GM21526 (cell line): ENCODE measurements around the gene LPIN1.

Source experiments
- ATAC-seq: cut with Tn5 transposase; IDR thresholded peaks from one replicate; pipeline ENCODE4 v1.9.1; 2021; ENCODE audit warnings: moderate library complexity; ENCODE audit not compliant: unreplicated experiment, low FRiP score

The LPIN1 gene

GRCh38 chr2:11778416-11778815 is 32.0 kb downstream of the LPIN1 start:
- ATAC-seq: no peak

DNA sequence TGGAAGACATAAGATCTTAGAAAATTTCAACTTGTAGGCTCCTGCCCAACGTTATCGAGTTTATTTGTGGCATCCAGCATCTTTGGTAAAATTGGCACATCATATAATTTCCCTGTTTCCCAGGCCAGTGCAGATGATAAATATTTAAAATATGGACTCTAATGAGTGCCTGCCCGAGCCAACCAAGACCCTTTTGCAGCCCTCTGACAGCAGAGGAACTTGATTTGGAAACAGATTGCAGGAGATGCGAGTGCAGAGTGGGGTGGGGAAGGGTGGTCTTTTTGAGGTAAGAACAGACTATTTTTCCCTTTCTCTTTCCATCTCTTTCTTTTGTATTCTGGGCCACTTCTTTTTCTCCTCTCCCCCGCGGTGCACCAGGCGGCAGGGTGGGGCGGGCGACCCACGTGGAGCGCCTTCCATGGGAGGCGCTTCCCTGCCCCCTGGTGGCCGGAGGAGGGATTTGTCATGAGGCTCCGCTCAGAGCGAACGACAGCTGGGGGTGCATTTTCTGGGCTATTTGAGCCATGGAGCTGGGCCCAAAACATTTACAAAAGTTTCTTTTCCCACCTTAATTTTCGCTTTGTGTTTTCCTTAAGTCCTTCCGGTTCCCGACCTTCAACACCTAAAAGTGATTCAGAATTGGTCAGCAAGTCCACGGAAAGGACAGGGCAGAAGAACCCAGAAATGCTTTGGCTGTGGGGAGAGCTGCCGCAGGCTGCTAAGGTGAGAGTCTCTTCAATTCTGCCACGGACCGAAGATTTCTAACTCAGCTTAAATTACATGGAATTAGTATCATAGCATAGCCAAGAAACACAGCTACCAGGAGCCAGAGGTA is 32.7 kb downstream of the LPIN1 start:
- ATAC-seq: peak; percentile 71

GRCh38 chr2:11781602-11782001 is 35.2 kb downstream of the LPIN1 start:
- no peak for ATAC-seq

GRCh38 chr2:11784280-11784679 is 37.8 kb downstream of the LPIN1 start:
- ATAC-seq: no peak

DNA sequence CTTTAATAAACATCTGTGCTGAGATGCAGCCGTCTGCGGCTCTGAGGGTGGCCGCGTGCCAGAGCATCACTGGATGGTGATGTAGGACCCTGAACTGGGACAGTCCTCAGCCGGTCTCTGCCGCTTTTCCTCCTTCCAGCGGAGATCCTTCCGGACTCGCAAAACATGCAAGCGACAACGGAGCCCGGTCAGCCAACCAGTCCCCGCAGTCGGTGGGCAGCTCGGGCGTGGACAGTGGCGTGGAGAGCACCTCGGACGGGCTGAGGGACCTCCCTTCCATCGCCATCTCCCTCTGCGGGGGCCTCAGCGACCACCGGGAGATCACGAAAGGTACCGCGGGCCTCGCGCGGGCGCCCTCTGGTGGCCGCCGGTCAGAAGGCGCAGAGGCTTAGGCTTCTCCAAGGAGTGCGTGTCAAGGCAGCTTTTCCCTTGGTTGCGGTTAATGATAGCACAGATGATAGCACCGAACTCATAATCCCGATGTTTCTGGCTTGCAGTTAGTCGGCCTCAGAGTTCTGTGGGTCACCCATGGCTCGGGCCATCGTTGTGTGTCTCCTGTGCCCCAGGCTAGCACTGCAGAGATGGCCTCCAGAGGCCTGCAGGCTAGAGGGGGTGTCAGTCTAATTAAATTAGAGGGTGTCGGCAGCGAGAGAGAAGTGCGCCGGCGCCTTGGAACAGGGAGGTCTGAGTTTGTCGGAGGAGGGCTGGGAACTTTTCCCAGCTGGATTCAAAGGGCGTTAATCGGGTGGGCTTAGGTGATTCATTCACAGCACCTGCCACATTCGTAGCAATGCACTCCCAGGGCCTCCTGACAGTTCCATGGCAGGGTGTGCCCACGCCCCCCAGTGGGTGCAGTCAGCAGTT is 38.5 kb downstream of the LPIN1 start:
- no peak for ATAC-seq

GRCh38 chr2:11785611-11785940 is 39.1 kb downstream of the LPIN1 start:
- no peak for ATAC-seq

GRCh38 chr2:11786191-11786590 is 39.8 kb downstream of the LPIN1 start:
- no peak for ATAC-seq

DNA sequence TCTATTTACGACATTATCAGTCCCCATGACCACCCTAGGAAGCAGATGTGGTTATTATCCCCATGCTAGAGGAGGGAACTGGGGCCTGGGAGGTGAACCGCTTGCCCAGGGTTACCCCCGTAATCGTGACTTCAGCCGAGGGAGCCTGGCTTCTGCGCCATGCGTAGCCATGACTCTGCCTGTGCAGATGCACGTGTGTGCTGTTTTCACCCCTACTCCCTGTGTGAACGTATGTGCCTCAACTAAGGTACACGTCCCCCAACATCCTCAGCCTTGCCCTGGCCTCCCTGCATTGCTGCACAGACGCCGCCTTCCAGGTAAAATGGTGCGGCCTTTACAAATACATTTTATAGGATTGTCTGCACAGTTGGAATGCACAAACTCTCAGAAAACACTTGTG is 40.2 kb downstream of the LPIN1 start:
- ATAC-seq: no peak

- ATAC-seq: no peak
Measured at GRCh38 chr2:11787991-11788390, 41.6 kb downstream of the LPIN1 start.

DNA sequence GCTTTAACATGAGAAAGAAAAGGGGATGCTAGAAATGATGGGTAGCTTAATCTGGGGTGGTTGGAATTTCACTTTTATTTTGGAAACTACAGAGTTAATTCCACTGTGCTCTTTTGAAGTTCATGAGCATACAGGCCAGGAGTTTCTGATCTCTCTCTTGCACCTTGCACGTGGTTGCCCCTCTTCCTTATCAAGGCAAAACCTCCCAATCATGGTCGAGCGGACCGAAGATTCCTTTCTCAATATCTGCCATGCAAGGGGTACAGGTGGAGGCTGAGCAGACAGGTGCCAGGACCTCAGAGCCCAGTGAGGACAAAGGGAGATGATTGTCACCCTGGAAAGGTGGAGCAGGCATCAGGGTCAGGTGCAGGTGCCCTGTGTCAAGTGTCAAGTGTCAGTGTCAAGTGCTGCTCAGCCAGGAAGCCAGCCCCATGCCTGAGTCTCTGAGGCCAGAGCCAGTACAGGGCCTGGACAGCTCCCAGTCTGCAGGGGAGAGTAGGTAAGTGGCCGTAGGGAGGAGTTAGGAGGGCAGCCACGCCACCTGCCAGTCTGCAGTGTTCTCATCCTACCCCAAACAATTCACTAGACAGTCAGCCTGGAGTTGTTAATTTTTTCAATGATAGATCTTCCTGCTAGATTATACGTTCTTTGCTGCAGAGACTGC is 42.2 kb downstream of the LPIN1 start:
- ATAC-seq: no peak

DNA sequence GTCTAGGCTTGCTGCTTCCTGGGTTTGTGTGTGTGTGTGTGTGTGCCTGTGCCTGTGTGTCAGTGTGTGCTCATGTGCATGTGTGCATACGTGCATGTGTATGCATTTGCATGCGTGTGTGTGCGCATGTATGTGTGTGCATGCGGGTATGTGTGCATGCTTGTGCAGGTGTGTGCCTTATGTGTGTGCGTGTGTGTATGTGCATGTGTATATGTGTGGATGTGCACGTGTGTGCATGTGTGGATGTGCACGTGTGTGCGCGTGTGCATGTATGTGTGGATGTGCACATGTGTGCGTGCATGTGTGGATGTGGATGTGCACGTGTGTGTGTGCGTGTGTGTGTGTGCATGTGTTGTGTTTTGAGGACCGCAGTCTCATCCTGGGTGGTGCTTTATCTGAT is 42.8 kb downstream of the LPIN1 start:
- no peak for ATAC-seq

- ATAC-seq: no peak
Measured at GRCh38 chr2:11790228-11790627, 43.8 kb downstream of the LPIN1 start.

DNA sequence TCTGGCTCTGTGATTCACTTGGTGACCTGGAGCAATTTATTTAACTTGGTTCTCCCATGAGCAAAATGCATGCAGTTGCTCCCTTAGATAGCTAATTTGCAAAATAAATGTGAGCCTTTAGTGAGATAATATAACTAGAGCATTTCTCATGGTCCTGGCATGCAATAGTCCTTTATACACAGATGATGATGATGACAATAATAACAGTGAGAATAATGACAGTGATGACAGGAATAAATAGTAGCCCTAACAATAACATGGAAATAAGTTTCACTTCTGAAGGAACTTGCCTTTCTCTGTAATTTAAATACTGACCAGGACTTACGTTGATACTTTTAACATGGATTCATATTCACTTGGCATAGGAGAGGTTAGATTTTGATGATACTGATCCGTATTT is 49.2 kb downstream of the LPIN1 start:
- ATAC-seq: no peak

DNA sequence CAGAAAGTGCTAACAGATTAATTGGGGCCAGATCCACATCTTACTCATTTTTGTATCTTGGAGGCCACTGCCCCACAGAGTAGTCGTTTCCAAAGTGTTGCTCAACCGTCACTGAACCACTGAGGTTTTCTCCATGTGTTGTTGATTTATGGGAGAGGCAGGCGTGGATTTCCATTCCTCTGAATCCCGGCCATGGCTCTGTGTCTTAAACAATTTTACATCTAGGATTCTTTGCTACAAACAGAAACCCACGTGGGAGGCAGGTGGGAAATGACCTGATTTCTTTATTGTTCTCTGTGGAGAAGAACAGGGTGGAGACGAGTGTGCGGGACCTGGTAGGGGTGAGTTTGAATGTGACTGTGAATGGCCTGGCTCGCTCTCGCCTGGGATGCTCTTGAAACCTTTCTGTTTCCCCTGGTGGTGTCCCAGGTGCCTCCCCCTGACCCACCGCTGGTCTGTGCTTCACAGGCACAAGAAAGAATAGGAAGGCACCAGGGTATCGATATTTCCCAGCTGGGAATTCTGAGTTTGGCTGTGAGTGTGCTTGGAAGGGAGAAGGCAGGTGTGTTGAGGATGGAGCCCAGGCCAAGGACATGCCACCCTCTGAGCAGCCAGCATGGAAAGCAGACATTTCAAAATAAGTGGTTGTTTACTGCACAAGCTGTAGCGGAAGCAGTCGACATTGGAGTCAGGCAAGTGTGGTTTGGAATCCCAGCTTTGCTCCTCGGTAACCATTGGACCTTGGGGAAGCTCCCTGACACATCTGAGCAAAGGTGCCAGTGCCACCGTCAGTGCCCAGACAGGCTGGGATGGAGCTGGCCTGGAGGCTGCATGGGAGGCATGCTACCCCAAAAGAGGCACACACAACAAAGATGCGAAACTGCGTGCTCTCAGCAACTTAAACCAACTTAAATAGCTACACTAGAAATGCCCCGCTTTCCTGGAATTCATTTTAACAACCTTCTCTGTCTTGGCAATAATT is 50.0 kb downstream of the LPIN1 start:
- ATAC-seq: no peak

GRCh38 chr2:11797846-11798245 is 51.4 kb downstream of the LPIN1 start:
- ATAC-seq: no peak

GRCh38 chr2:11798701-11799435 is 52.4 kb downstream of the LPIN1 start:
- ATAC-seq: no peak

GRCh38 chr2:11799826-11800225 is 53.4 kb downstream of the LPIN1 start:
- no peak for ATAC-seq

DNA sequence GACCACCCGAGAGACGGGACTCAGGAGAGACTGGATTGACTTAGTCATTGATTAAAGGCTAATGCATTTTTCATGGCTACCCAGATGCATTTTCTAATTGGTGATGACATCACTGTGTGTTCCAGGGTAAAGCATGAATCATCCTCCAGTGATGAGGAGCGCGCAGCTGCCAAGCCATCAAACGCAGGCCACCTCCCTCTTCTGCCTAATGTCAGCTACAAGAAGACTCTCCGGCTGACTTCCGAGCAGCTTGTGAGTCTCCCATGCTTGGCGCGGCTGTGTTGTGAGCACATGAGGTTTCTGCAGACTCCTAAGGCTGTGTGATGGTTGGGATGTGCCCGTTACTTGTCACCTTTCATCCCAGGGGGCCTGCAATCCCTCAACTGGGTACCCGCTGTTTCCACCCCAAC is 56.4 kb downstream of the LPIN1 start:
- no peak for ATAC-seq

- ATAC-seq: no peak
Measured at GRCh38 chr2:11805024-11805423, 58.6 kb downstream of the LPIN1 start.
